Activated naive CD4-positive, alpha-beta T cell treated with anti-CD3 and anti-CD28 coated beads, Interleukin-2, amount 10 ng/mL, durations not matched to agents 7 days and 5 days (primary cell): ENCODE data around the gene MRPL27.

Experiments used
- CTCF ChIA-PET: fragments of 350-600 bp; sonication (Branson Sonifier 250); formaldehyde crosslinking; loops from one replicate; lab custom pipeline; 2021; ENCODE audit warnings: antibody characterized with exemption; lab: Charles Lee
- DNase-seq: peaks from one replicate; pipeline ENCODE4 v3.0.0-alpha.2; 2020
- H3K27ac Mint-ChIP-seq: one replicate; pipeline ENCODE4 v1.8.0; 2021; ENCODE audit warnings: mild to moderate bottlenecking, moderate library complexity, mixed read lengths
- H3K27me3 Mint-ChIP-seq: one replicate; pipeline ENCODE4 v1.8.0; 2021; ENCODE audit warnings: mild to moderate bottlenecking, mixed read lengths
- H3K36me3 Mint-ChIP-seq: one replicate; pipeline ENCODE4 v1.8.0; 2021; ENCODE audit warnings: mixed read lengths
- H3K4me1 Mint-ChIP-seq: one replicate; pipeline ENCODE4 v1.8.0; 2021; ENCODE audit warnings: mixed read lengths
- H3K4me3 Mint-ChIP-seq: one replicate; pipeline ENCODE4 v1.8.0; 2021; ENCODE audit warnings: mild to moderate bottlenecking, moderate library complexity, mixed read lengths
- H3K9me3 Mint-ChIP-seq: one replicate; pipeline ENCODE4 v1.8.0; 2021; ENCODE audit warnings: mixed read lengths

Gene MRPL27

DNA sequence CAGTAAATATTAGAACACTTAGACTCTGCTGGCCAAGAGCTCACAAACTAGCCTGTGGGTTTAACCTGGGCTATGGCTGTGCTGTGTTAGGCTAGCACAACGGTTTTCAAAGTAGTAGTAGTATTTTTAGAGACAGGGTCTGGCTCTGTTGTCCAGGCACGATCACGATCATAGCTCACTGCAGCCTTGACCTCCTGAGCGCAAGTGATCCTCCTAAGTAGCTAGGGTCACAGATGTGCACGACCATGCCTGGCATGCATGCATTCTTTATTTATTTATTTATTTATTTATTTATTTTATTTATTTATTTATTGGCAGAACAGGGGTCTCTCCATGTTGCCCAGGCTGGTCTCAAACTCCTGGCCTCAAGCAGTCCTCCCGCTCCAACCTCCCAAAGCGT, 10.3 kb downstream of the MRPL27 start:
- DNase-seq, result no peak
- H3K4me1 Mint-ChIP-seq, result peaks cover 7% of the 10 kb centered on the region
- H3K27ac Mint-ChIP-seq, result peak overlapping the region; percentile 49
- no peaks in the 10 kb centered on the region for H3K27me3 Mint-ChIP-seq
- H3K9me3 Mint-ChIP-seq, result no peaks in the 10 kb centered on the region
- CTCF ChIA-PET, result interaction anchor here (0.7 to 2.8 kb wide), 21 partner anchors 8 to 193 kb away, joined by 3 to 32 read pairs (median 6); partner anchors contain the start of genes EME1, LRRC59, MRPL27 and XYLT2
- H3K4me3 Mint-ChIP-seq, result no peak overlapping the region
- H3K36me3 Mint-ChIP-seq, result peaks cover 14% of the 10 kb centered on the region

- CTCF ChIA-PET, result interaction anchor here (0.6 to 2.8 kb wide), 23 partner anchors 9 to 192 kb away, joined by 3 to 32 read pairs (median 6); partner anchors contain the start of genes EME1, LRRC59, MRPL27 and XYLT2
- Mint-ChIP-seq H3K36me3 (peaks cover 12% of the 10 kb centered on the region), H3K27me3 (no peaks in the 10 kb centered on the region), H3K27ac (peak overlapping the region; percentile 55), H3K9me3 (no peaks in the 10 kb centered on the region), H3K4me3 (no peak overlapping the region), H3K4me1 (peaks cover 7% of the 10 kb centered on the region)
- peak; percentile 72 for DNase-seq
Observed at GRCh38 chr17:50361561-50362480, 11.2 kb downstream of the MRPL27 start.

DNA sequence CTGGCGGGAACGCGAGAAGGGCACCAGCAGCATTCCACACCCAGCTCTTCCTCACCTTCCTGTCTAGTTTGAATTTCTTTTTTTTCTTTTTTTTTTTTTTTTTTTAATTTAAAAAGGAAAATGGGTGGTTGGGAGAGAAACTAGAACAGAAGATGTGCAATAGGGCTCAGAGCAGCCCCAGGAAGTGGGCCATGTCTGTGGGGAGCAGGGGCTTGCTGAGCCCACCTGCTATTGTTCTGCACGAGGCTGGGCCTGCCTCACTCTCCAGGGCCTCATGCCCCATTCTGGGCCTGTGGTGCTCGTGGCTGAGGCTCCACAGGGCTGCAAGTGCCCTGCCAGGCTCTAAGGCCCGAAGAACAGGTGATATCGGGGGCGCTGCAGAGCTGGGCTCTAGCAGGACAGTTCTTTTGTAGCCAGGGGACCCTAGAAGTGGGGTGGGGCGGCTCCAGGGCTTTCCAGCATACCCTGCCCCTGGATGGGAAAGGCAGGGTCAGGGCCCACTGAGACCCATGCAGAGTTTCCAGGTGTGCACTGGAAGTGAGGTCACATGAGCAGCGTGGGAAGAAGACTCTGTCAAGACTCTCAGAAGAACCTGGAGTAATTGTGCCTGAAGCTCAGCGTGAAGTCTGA, 12.4 kb downstream of the MRPL27 start:
- no peak overlapping the region for H3K4me3 Mint-ChIP-seq
- no peak for DNase-seq
- peaks cover 7% of the 10 kb centered on the region for H3K4me1 Mint-ChIP-seq
- no peaks in the 10 kb centered on the region for H3K27me3 Mint-ChIP-seq
- peaks cover 12% of the 10 kb centered on the region for H3K36me3 Mint-ChIP-seq
- no peaks in the 10 kb centered on the region for H3K9me3 Mint-ChIP-seq
- CTCF ChIA-PET, result interaction anchor here (1.5 to 2.8 kb wide), 7 partner anchors 12 to 161 kb away, joined by 4 to 32 read pairs (median 9); partner anchors contain the start of genes EME1, LRRC59 and MRPL27
- H3K27ac Mint-ChIP-seq, result peak overlapping the region; percentile 28

GRCh38 chr17:50359998-50360461, 13.0 kb downstream of the MRPL27 start:
- DNase-seq, result peak; percentile 17
- peaks cover 9% of the 10 kb centered on the region for H3K36me3 Mint-ChIP-seq
- no peak overlapping the region for H3K27ac Mint-ChIP-seq
- H3K4me1 Mint-ChIP-seq, result peaks cover 7% of the 10 kb centered on the region
- CTCF ChIA-PET, result interaction anchor here (1.0 to 2.7 kb wide), 2 partner anchors 11 to 160 kb away, joined by 4 to 9 read pairs; no protein-coding TSS in a partner anchor
- no peaks in the 10 kb centered on the region for H3K27me3 Mint-ChIP-seq
- no peaks in the 10 kb centered on the region for H3K9me3 Mint-ChIP-seq
- no peak overlapping the region for H3K4me3 Mint-ChIP-seq

DNA sequence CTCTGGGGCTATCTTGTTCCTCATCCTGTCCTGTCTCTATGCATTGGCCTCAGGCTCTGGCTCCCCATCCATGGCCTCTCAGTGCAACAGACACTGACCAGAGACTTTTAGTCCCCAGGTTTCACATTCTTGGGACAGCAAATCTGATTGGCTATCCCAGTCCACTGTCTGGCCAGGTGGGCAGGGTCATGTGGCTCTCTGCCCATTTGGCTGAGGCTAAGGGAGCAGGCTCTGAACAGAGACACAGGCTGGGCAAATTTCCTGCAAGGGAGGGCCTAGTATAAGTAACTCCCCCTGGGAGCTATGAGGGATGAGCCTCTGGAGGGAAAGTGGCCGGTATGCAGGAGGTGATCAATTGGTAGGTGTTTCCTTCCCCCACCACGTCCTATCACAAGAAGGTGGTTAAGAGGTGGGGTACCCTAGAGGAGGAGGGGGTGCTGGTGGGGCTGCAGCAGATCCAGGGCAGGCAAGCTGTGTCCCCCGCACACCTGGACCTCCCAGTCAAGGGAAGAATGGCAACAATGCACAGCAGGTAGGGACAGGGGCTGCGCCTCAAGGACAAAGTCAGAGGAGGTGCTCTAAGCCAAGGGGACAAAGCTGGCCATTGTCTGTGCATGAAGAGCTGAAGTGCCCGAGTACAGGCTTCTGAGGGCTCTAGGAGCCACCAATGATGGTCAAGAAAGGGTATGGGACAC, 13.8 kb downstream of the MRPL27 start:
- H3K4me1 Mint-ChIP-seq, result peaks cover 7% of the 10 kb centered on the region
- CTCF ChIA-PET, result interaction anchor here (1.0 to 1.4 kb wide), 2 partner anchors 10 to 38 kb away, joined by 4 to 6 read pairs; partner anchors contain the start of gene LRRC59
- DNase-seq, result peak; percentile 9
- no peaks in the 10 kb centered on the region for H3K27me3 Mint-ChIP-seq
- no peaks in the 10 kb centered on the region for H3K9me3 Mint-ChIP-seq
- peak overlapping the region; percentile 8 for H3K27ac Mint-ChIP-seq
- H3K4me3 Mint-ChIP-seq, result no peak overlapping the region
- peaks cover 12% of the 10 kb centered on the region for H3K36me3 Mint-ChIP-seq

DNA sequence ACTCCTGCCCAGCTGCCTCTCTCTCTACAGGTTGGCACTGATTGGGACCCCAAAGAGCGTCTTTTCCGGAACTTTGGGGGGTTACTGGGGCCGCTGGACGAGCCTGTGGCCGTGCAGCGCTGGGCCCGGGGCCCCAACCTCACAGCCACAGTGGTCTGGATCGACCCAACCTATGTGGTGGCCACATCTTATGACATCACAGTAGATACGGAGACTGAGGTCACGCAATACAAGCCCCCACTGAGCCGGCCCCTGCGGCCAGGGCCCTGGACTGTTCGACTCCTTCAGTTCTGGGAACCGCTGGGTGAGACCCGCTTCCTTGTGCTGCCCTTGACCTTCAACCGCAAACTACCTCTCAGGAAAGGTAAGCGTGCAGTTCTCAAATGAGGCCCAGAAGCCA, 14.8 kb downstream of the MRPL27 start:
- no peak overlapping the region for H3K27ac Mint-ChIP-seq
- no peaks in the 10 kb centered on the region for H3K27me3 Mint-ChIP-seq
- CTCF ChIA-PET, result interaction anchor here (1.4 kb wide), 1 partner anchor 39 kb away, joined by 6 read pairs; the partner anchor contains the start of gene LRRC59
- H3K9me3 Mint-ChIP-seq, result no peaks in the 10 kb centered on the region
- H3K36me3 Mint-ChIP-seq, result peaks cover 13% of the 10 kb centered on the region
- peaks cover 7% of the 10 kb centered on the region for H3K4me1 Mint-ChIP-seq
- H3K4me3 Mint-ChIP-seq, result no peak overlapping the region
- no peak for DNase-seq

DNA sequence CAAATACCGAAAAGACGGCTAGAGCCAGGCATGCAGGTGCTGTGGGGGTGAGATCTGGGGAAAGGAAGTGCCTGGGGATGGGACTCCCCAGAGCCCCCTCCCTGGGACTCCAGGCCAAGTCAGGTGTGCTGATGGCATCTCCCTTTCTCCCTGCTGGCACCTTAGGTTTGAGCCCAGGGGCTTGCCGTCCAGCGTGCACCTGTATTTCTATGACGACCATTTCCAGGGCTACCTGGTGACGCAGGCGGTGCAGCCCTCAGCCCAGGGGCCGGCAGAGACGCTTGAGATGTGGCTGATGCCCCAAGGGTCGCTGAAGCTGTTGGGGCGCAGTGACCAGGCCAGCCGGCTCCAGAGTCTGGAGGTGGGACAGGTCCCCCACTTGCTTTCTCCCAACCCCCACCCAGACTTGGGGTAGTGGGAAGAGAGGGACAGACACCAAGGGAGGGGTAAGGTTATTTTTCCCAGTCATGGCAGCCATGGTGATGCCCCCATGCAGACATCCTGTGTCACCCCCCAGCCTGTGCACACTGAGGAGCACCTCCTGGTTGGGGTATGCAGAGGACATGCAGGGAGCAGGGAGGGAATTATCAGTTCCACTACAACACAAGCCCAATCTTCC, 16.0 kb downstream of the MRPL27 start:
- Mint-ChIP-seq H3K27ac (no peak overlapping the region), H3K4me1 (peaks cover 3% of the 10 kb centered on the region), H3K4me3 (no peak overlapping the region), H3K27me3 (no peaks in the 10 kb centered on the region), H3K9me3 (no peaks in the 10 kb centered on the region), H3K36me3 (peaks cover 15% of the 10 kb centered on the region)
- no peak for DNase-seq
- CTCF ChIA-PET, result no interaction called here

DNA sequence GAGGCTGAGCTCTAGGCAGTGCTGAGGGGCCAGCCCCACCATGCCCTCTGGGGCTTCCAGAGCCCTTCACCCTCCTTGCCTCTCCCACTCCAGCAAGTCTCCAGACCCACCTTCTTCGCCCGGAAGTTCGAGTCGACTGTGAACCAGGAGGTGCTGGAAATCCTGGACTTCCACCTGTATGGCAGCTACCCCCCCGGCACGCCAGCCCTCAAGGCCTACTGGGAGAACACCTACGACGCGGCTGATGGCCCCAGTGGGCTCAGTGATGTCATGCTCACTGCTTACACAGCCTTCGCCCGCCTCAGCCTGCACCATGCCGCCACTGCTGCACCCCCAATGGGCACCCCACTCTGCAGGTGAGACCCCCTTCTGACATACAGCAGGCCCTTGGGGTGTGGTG, 16.6 kb downstream of the MRPL27 start:
- no peak for DNase-seq
- CTCF ChIA-PET, result no interaction called here
- H3K27ac Mint-ChIP-seq, result no peak overlapping the region
- no peaks in the 10 kb centered on the region for H3K27me3 Mint-ChIP-seq
- peaks cover 14% of the 10 kb centered on the region for H3K36me3 Mint-ChIP-seq
- H3K9me3 Mint-ChIP-seq, result no peaks in the 10 kb centered on the region
- no peak overlapping the region for H3K4me3 Mint-ChIP-seq
- no peaks in the 10 kb centered on the region for H3K4me1 Mint-ChIP-seq

GRCh38 chr17:50355701-50356341, 17.2 kb downstream of the MRPL27 start:
- Mint-ChIP-seq H3K27ac (no peak overlapping the region), H3K9me3 (no peaks in the 10 kb centered on the region), H3K4me3 (no peak overlapping the region), H3K27me3 (no peaks in the 10 kb centered on the region), H3K36me3 (peaks cover 14% of the 10 kb centered on the region), H3K4me1 (no peaks in the 10 kb centered on the region)
- no peak for DNase-seq
- CTCF ChIA-PET, result interaction anchor here (0.6 kb wide), 1 partner anchor 9 kb away, joined by 3 read pairs; no protein-coding TSS in a partner anchor

- H3K9me3 Mint-ChIP-seq, result no peaks in the 10 kb centered on the region
- peak overlapping the region; percentile 33 for H3K27ac Mint-ChIP-seq
- peaks cover 14% of the 10 kb centered on the region for H3K36me3 Mint-ChIP-seq
- DNase-seq, result no peak
- H3K4me1 Mint-ChIP-seq, result no peaks in the 10 kb centered on the region
- no peaks in the 10 kb centered on the region for H3K27me3 Mint-ChIP-seq
- CTCF ChIA-PET, result interaction anchor here (0.6 kb wide), 1 partner anchor 9 kb away, joined by 3 read pairs; no protein-coding TSS in a partner anchor
- no peak overlapping the region for H3K4me3 Mint-ChIP-seq
Observed at GRCh38 chr17:50355336-50355700, 17.7 kb downstream of the MRPL27 start.

- Mint-ChIP-seq H3K4me1 (no peaks in the 10 kb centered on the region), H3K27me3 (no peaks in the 10 kb centered on the region), H3K4me3 (no peak overlapping the region), H3K27ac (no peak overlapping the region), H3K36me3 (peaks cover 14% of the 10 kb centered on the region), H3K9me3 (no peaks in the 10 kb centered on the region)
- CTCF ChIA-PET, result interaction anchor here (0.6 kb wide), 1 partner anchor 8 kb away, joined by 3 read pairs; no protein-coding TSS in a partner anchor
- no peak for DNase-seq
Observed at GRCh38 chr17:50354776-50355175, 18.2 kb downstream of the MRPL27 start.

GRCh38 chr17:50354198-50354597, 18.8 kb downstream of the MRPL27 start:
- H3K27ac Mint-ChIP-seq, result no peak overlapping the region

More at GRCh38 chr17:50354198-50354597, 18.8 kb downstream of the MRPL27 start:
- Mint-ChIP-seq H3K4me1 (peaks cover 2% of the 10 kb centered on the region), H3K4me3 (no peak overlapping the region), H3K27me3 (no peaks in the 10 kb centered on the region), H3K36me3 (peaks cover 14% of the 10 kb centered on the region), H3K9me3 (no peaks in the 10 kb centered on the region)
- no peak for DNase-seq
- CTCF ChIA-PET, result no interaction called here
